Neural cell (in vitro differentiated cells): Measurements from ENCODE around the gene STARD9. TPM values are rescaled to one million over a fixed set of nuclear protein-coding genes. Genes with fewer than 3 reads are reported as not detected.

Experiments
- H2AFZ ChIP-seq: fragments of 200-600, 300-800 bp; sonication (generic), shearing (Covaris generic); 2 replicates; pipeline ENCODE4 v1.6.0; 2014; ENCODE audit warnings: low read depth, mild to moderate bottlenecking, antibody characterized with exemption, low read length, moderate library complexity
- H3F3A ChIP-seq: fragments of 200-600 bp; shearing (Covaris generic); 2 replicates; pipeline ENCODE4 v1.6.1; 2016; ENCODE audit warnings: mild to moderate bottlenecking, moderate library complexity, mixed read lengths, antibody characterized with exemption, low read length; ENCODE audit not compliant: insufficient read depth, poor library complexity, severe bottlenecking
- H3K27ac ChIP-seq: fragments of 200-600, 300-800 bp; sonication (generic), shearing (Covaris generic); 2 replicates; pipeline ENCODE4 v1.5.1; 2014; ENCODE audit warnings: mild to moderate bottlenecking, low read length, moderate library complexity
- H3K27me3 ChIP-seq: fragments of 300-800, 200-600 bp; sonication (generic), shearing (Covaris generic); 2 replicates; pipeline ENCODE4 v1.6.0; 2014; ENCODE audit warnings: mild to moderate bottlenecking, low read depth, low read length, moderate library complexity; ENCODE audit not compliant: insufficient read depth
- H3K36me3 ChIP-seq: fragments of 300-800, 200-600 bp; sonication (generic), shearing (Covaris generic); 2 replicates; pipeline ENCODE4 v1.5.1; 2014; ENCODE audit warnings: mild to moderate bottlenecking, antibody characterized with exemption, low read length, moderate library complexity; ENCODE audit not compliant: insufficient read depth
- H3K4me2 ChIP-seq: fragments of 300-800, 200-600 bp; sonication (generic), shearing (Covaris generic); 2 replicates; pipeline ENCODE4 v1.6.0; 2014; ENCODE audit warnings: mild to moderate bottlenecking, low read length
- H3K4me3 ChIP-seq: fragments of 300-800, 200-600 bp; sonication (generic), shearing (Covaris generic); 2 replicates; pipeline ENCODE4 v1.5.1; 2014; ENCODE audit warnings: mild to moderate bottlenecking, low read length, moderate library complexity
- H3K79me2 ChIP-seq: fragments of 200-600 bp; shearing (Covaris generic); replicated peaks from 2 replicates; pipeline ENCODE4 v1.6.0; 2014; ENCODE audit warnings: mild to moderate bottlenecking, low read length, moderate library complexity; ENCODE audit not compliant: insufficient read depth
- H3K9ac ChIP-seq: fragments of 300-800, 200-600 bp; sonication (generic), shearing (Covaris generic); 2 replicates; pipeline ENCODE4 v1.6.1; 2016; ENCODE audit warnings: mild to moderate bottlenecking, low read length, mixed read lengths
- H3K9me2 ChIP-seq: fragments of 200-600 bp; shearing (Covaris generic); 2 replicates; pipeline ENCODE4 v1.6.1; 2016; ENCODE audit warnings: mild to moderate bottlenecking, low read length, mixed read lengths; ENCODE audit not compliant: insufficient read depth
- H3K9me3 ChIP-seq: fragments of 200-600, 300-800 bp; sonication (generic), shearing (Covaris generic); 2 replicates; pipeline ENCODE4 v1.6.1; 2016; ENCODE audit warnings: mild to moderate bottlenecking, mixed run types, low read length, moderate library complexity, mixed read lengths
- H4K20me1 ChIP-seq: fragments of 200-600 bp; shearing (Covaris generic); 2 replicates; pipeline ENCODE4 v1.6.1; 2016; ENCODE audit warnings: mild to moderate bottlenecking, mixed run types; ENCODE audit not compliant: insufficient read depth
- EP300 ChIP-seq: fragments of 450-650 bp; conservative IDR thresholded peaks from 2 replicates; pipeline ENCODE4 v1.6.1; 2014; ENCODE audit warnings: antibody characterized with exemption, mild to moderate bottlenecking, moderate library complexity; ENCODE audit not compliant: poor library complexity, severe bottlenecking
- EZH2 ChIP-seq: fragments of 200-600, 300-800 bp; shearing (Covaris generic), sonication (generic); IDR thresholded peaks from 2 replicates; pipeline ENCODE4 v1.6.1; 2014; ENCODE audit warnings: antibody characterized with exemption, low read length, borderline replicate concordance, mild to moderate bottlenecking; ENCODE audit not compliant: insufficient read depth, poor library complexity, severe bottlenecking
- MXI1 ChIP-seq: fragments of 450-650 bp; conservative IDR thresholded peaks from 2 replicates; pipeline ENCODE4 v1.6.1; 2014; ENCODE audit warnings: antibody characterized with exemption, mild to moderate bottlenecking; ENCODE audit not compliant: poor library complexity, severe bottlenecking
- POLR2AphosphoS5 ChIP-seq: IDR thresholded peaks from 2 replicates; pipeline ENCODE4 v1.6.1; 2012
- RAD21 ChIP-seq: fragments of 450-650 bp; conservative IDR thresholded peaks from 2 replicates; pipeline ENCODE4 v1.6.1; 2014; ENCODE audit warnings: antibody characterized with exemption, mild to moderate bottlenecking, moderate library complexity
- SMC3 ChIP-seq: fragments of 450-650 bp; conservative IDR thresholded peaks from 2 replicates; pipeline ENCODE4 v1.6.1; 2014; ENCODE audit warnings: antibody characterized with exemption, mild to moderate bottlenecking, moderate library complexity; ENCODE audit not compliant: poor library complexity
- TAF1 ChIP-seq: IDR thresholded peaks from 2 replicates; pipeline ENCODE4 v1.6.1; 2012; ENCODE audit warnings: low read depth
- polyA plus RNA-seq: library from polyadenylated mRNA; depleted of rRNA; stranded (reverse); fragments of >200 nt; gene quantifications from 2 replicates; pipeline ENCODE4 v1.2.3, GENCODE V29; 2014
- TF ChIP-seq, protein P1 (sequence below): fragments of 450-650 bp; IDR thresholded peaks from 2 replicates; pipeline ENCODE4 v1.5.1; 2014; ENCODE audit warnings: antibody characterized with exemption, mild to moderate bottlenecking, moderate library complexity; ENCODE audit not compliant: poor library complexity, severe bottlenecking
- TF ChIP-seq, protein P2 (sequence below): IDR thresholded peaks from 2 replicates; pipeline ENCODE4 v1.6.1; 2012; ENCODE audit warnings: borderline replicate concordance

Gene STARD9
- polyA plus RNA-seq, 1 donor from 2014 or later, result 6.4 TPM

DNA sequence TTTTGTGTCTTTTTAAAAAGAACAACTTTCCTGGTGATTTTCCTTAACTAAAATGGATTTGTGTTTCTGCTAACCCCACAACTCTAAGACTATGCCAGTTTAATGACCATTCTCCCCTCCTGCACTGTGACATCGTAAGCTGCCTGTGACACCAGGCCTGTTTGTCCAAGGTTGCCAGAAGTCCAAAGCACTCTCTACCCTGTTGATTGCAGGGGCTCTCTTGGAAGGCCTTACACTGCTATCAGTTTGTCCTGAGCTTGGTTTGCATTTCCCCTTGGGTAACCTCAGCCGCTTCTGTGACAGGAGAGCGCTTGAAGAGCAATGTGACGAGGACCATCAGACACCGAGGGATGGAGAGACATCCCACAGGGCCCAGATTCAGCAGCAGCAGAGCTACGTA, 105.7 kb downstream of the STARD9 start:
- Histone ChIP-seq H3K79me2 (no peaks in the 10 kb centered on the region), H3K27me3 (no peaks in the 10 kb centered on the region), H3K36me3 (no peaks in the 10 kb centered on the region), H3K4me3 (no peak overlapping the region), H4K20me1 (no peaks in the 10 kb centered on the region), H3K4me2 (no peak overlapping the region), H3K9ac (no peak overlapping the region), H3K27ac (no peak overlapping the region), H3K9me2 (no peaks in the 10 kb centered on the region), H3F3A (no peaks in the 10 kb centered on the region), H2AFZ (no peak overlapping the region), H3K9me3 (no peaks in the 10 kb centered on the region)
- TF ChIP-seq SMC3, result no peak
- TF ChIP-seq, protein P1, sequence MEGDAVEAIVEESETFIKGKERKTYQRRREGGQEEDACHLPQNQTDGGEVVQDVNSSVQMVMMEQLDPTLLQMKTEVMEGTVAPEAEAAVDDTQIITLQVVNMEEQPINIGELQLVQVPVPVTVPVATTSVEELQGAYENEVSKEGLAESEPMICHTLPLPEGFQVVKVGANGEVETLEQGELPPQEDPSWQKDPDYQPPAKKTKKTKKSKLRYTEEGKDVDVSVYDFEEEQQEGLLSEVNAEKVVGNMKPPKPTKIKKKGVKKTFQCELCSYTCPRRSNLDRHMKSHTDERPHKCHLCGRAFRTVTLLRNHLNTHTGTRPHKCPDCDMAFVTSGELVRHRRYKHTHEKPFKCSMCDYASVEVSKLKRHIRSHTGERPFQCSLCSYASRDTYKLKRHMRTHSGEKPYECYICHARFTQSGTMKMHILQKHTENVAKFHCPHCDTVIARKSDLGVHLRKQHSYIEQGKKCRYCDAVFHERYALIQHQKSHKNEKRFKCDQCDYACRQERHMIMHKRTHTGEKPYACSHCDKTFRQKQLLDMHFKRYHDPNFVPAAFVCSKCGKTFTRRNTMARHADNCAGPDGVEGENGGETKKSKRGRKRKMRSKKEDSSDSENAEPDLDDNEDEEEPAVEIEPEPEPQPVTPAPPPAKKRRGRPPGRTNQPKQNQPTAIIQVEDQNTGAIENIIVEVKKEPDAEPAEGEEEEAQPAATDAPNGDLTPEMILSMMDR, result no peak

DNA sequence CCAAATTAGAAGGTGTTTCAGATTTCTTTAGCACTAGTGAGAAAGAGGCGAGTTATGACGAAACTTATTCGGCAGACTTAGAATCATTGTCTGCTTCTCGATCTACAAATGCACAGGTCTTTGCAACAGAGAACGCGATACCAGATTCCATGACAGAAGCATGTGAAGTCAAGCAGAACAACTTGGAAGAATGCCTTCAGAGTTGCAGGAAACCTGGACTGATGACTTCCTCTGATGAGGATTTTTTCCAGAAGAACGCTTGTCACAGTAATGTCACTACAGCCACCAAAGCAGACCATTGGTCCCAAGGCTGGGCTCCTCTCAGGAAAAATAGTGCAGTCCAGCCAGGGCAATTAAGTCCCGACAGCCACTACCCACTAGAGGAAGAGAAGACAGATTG, 110.9 kb downstream of the STARD9 start:
- H3K36me3 ChIP-seq, result no peaks in the 10 kb centered on the region

More for the DNA sequence above, 110.9 kb downstream of the STARD9 start:
- Histone ChIP-seq H2AFZ (no peak overlapping the region), H3K9me3 (no peaks in the 10 kb centered on the region), H3K9ac (no peak overlapping the region), H3F3A (no peaks in the 10 kb centered on the region), H3K4me2 (no peak overlapping the region), H3K4me3 (no peak overlapping the region), H3K9me2 (no peaks in the 10 kb centered on the region), H3K27ac (no peak overlapping the region), H3K27me3 (no peaks in the 10 kb centered on the region), H3K79me2 (no peaks in the 10 kb centered on the region), H4K20me1 (no peaks in the 10 kb centered on the region)
- TF ChIP-seq SMC3 (no peak), RAD21 (no peak), TAF1 (no peak), POLR2AphosphoS5 (no peak), MXI1 (no peak), EZH2 (no peak), EP300 (no peak)
- TF ChIP-seq, protein P1, result no peak
- TF ChIP-seq, protein P2, sequence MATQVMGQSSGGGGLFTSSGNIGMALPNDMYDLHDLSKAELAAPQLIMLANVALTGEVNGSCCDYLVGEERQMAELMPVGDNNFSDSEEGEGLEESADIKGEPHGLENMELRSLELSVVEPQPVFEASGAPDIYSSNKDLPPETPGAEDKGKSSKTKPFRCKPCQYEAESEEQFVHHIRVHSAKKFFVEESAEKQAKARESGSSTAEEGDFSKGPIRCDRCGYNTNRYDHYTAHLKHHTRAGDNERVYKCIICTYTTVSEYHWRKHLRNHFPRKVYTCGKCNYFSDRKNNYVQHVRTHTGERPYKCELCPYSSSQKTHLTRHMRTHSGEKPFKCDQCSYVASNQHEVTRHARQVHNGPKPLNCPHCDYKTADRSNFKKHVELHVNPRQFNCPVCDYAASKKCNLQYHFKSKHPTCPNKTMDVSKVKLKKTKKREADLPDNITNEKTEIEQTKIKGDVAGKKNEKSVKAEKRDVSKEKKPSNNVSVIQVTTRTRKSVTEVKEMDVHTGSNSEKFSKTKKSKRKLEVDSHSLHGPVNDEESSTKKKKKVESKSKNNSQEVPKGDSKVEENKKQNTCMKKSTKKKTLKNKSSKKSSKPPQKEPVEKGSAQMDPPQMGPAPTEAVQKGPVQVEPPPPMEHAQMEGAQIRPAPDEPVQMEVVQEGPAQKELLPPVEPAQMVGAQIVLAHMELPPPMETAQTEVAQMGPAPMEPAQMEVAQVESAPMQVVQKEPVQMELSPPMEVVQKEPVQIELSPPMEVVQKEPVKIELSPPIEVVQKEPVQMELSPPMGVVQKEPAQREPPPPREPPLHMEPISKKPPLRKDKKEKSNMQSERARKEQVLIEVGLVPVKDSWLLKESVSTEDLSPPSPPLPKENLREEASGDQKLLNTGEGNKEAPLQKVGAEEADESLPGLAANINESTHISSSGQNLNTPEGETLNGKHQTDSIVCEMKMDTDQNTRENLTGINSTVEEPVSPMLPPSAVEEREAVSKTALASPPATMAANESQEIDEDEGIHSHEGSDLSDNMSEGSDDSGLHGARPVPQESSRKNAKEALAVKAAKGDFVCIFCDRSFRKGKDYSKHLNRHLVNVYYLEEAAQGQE, result no peak
